Rectal smooth muscle tissue (tissue), 1 donor: ENCODE measurements around the gene LRP2.

ENCODE experiments used
- H3K27ac ChIP-seq: one replicate; pipeline ENCODE4 v1.7.0; 2013; ENCODE audit warnings: low read depth, low read length, inconsistent platforms
- H3K27me3 ChIP-seq: one replicate; pipeline ENCODE4 v1.7.0; 2013; ENCODE audit warnings: low read length; ENCODE audit not compliant: control insufficient read depth, insufficient read depth
- H3K36me3 ChIP-seq: one replicate; pipeline ENCODE4 v1.7.0; 2013; ENCODE audit warnings: low read length; ENCODE audit not compliant: control insufficient read depth, insufficient read depth
- H3K4me1 ChIP-seq: one replicate; pipeline ENCODE4 v1.7.0; 2013; ENCODE audit warnings: low read length; ENCODE audit not compliant: control insufficient read depth, insufficient read depth
- H3K4me3 ChIP-seq: one replicate; pipeline ENCODE4 v1.7.0; 2013; ENCODE audit warnings: low read length
- H3K9ac ChIP-seq: one replicate; pipeline ENCODE4 v1.7.0; 2013; ENCODE audit warnings: low read length

The LRP2 gene

DNA sequence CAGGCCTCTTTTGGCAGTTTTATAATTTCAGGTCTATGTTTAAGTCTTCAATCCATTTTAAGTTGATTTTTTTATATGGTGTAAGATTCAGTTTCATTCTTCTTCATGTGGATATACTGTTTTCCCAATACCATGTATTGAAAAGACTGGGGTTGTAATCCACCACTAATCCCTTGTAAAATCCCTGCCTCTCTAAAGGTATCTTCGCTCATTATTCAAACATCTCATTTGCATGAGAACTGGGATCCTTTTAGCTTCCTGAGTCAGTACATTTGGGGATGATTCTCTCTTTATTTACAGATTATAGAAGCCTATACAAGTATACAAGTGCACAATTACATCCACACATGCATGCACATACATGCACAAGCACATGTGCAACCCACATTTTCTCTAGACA lies 267.7 kb downstream of the LRP2 start:
- H3K4me3 ChIP-seq, result no peak overlapping the region
- H3K9ac ChIP-seq, result no peak overlapping the region
- no peaks in the 10 kb centered on the region for H3K4me1 ChIP-seq
- H3K27ac ChIP-seq, result no peak overlapping the region
- no peaks in the 10 kb centered on the region for H3K36me3 ChIP-seq
- no peaks in the 10 kb centered on the region for H3K27me3 ChIP-seq

DNA sequence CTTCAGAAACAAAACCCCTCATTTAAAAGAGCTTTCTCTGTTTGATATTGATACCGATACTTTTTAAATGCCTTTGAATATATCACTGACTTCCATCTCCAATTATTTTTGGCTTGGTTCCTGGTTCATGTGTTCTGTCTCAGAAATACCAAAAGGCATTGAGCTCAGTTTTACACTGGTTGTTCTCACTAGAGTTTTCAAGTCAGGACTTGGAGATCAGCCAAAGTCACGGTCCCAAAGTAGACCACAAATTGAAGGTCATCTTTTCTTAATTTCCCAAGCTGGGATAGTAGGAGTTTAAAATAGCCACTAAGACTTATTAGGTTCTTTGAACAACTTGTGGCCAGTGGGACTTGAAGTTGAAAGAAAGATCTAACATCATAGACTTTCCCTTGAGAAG lies 268.8 kb downstream of the LRP2 start:
- Histone ChIP-seq H3K27me3 (no peaks in the 10 kb centered on the region), H3K36me3 (no peaks in the 10 kb centered on the region), H3K4me3 (no peak overlapping the region), H3K4me1 (no peaks in the 10 kb centered on the region), H3K9ac (no peak overlapping the region), H3K27ac (no peak overlapping the region)

DNA sequence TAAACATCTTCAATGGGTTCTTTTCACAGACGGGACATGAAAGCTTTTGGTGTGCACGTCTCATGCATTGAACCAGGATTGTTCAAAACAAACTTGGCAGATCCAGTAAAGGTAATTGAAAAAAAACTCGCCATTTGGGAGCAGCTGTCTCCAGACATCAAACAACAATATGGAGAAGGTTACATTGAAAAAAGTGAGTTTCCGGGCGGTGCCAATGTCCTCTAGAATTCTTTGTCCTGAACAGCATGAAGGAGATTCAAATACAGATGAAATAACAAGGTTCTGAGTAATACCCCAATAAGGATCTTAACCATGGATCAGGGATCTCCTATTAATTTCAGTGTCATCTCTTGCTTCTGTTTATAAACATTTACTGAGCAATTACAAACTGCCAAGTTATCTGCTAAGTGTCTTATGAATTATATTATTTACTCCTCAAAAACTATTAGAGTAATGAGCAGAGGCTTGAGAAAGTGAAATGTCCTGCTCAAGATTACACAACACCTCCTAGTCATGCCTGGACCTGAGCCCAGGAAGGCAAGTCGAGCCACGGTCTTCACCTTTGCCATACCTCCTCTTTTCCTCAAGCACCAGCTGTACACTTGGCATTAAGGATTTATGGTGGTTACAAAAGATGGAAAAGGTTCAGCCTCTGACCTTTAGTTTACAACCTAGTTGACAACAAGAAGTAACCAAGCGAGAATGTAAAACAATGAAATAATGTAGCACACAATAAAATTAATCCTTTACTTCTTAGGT lies 270.4 kb downstream of the LRP2 start:
- H3K27ac ChIP-seq, result peak overlapping the region; percentile 17
- no peaks in the 10 kb centered on the region for H3K27me3 ChIP-seq
- no peaks in the 10 kb centered on the region for H3K4me1 ChIP-seq
- H3K4me3 ChIP-seq, result no peak overlapping the region
- H3K36me3 ChIP-seq, result no peaks in the 10 kb centered on the region
- no peak overlapping the region for H3K9ac ChIP-seq

DNA sequence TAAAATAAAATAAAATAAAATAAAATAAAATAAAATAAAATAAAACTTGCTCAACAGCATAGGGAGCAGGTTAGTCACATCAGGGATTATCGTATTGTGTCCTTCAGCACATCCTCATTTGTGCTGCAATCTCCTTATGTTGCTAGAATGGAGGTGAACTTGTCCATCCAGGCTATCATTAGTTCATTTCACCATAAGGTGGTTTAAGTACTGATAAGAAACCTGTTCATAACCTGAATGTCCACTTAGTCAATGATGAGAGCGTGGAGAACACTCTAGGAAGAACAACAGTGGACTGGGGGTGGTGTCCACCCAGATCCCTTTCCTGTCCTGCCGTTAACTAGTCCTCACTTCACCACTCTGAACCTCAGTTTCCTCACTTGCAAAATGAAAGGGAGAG lies 271.1 kb downstream of the LRP2 start:
- Histone ChIP-seq H3K27ac (no peak overlapping the region), H3K4me1 (no peaks in the 10 kb centered on the region), H3K36me3 (no peaks in the 10 kb centered on the region), H3K4me3 (no peak overlapping the region), H3K27me3 (no peaks in the 10 kb centered on the region), H3K9ac (no peak overlapping the region)

- no peaks in the 10 kb centered on the region for H3K27me3 ChIP-seq
- no peak overlapping the region for H3K27ac ChIP-seq
- no peaks in the 10 kb centered on the region for H3K4me1 ChIP-seq
- H3K36me3 ChIP-seq, result no peaks in the 10 kb centered on the region
- no peak overlapping the region for H3K4me3 ChIP-seq
- H3K9ac ChIP-seq, result no peak overlapping the region
These were observed 272.1 kb downstream of the LRP2 start for GRCh38 chr2:169090133-169090820.

GRCh38 chr2:169089182-169089581 lies 273.2 kb downstream of the LRP2 start:
- H3K9ac ChIP-seq, result no peak overlapping the region
- no peaks in the 10 kb centered on the region for H3K27me3 ChIP-seq
- H3K36me3 ChIP-seq, result no peaks in the 10 kb centered on the region
- no peak overlapping the region for H3K27ac ChIP-seq
- no peaks in the 10 kb centered on the region for H3K4me1 ChIP-seq
- H3K4me3 ChIP-seq, result no peak overlapping the region

DNA sequence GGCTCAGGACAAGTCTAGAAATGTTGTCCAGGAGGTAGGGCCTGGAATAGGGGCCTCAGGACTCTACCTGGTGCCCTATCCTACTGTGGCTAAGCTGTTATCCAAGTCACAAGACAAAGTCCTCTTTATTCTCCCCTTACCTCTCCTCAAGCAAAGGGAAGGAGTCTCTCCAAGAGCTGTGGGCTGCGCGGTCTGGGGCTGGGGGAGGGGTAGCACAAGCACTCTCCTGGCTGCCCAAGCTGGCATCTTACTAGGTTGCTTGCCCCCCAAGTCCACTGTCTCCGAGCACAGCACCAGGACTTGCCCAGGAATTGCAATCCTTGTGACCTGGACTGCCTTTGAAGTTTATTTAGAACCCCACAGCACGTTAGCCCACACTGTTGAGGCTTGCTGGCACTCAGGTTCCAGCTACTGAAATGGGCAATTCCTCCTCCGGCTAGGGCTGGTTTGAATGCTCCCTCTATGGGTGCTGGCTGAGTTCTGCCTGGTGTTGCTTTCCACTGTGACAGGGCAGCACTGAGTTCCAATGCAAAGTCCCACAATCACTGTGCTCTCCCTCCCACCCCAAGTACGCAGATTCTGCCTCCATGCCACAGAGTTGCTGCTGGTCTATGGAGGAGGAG lies 274.5 kb downstream of the LRP2 start:
- Histone ChIP-seq H3K27ac (no peak overlapping the region), H3K36me3 (no peaks in the 10 kb centered on the region), H3K4me1 (no peaks in the 10 kb centered on the region), H3K9ac (no peak overlapping the region), H3K4me3 (no peak overlapping the region), H3K27me3 (no peaks in the 10 kb centered on the region)

GRCh38 chr2:169086893-169087467 lies 275.4 kb downstream of the LRP2 start:
- H3K27me3 ChIP-seq, result no peaks in the 10 kb centered on the region
- H3K27ac ChIP-seq, result no peak overlapping the region
- H3K36me3 ChIP-seq, result no peaks in the 10 kb centered on the region
- no peak overlapping the region for H3K4me3 ChIP-seq
- no peak overlapping the region for H3K9ac ChIP-seq
- H3K4me1 ChIP-seq, result no peaks in the 10 kb centered on the region

GRCh38 chr2:169082995-169083394 lies 279.3 kb downstream of the LRP2 start:
- no peak overlapping the region for H3K9ac ChIP-seq

DNA sequence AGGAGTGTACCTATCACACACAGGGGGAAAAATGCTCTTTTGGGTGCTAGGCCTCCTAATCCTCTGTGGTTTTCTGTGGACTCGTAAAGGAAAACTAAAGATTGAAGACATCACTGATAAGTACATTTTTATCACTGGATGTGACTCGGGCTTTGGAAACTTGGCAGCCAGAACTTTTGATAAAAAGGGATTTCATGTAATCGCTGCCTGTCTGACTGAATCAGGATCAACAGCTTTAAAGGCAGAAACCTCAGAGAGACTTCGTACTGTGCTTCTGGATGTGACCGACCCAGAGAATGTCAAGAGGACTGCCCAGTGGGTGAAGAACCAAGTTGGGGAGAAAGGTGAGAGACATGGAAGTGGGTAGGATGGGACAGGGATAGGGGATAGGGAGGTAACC lies 280.8 kb downstream of the LRP2 start:
- Histone ChIP-seq H3K27me3 (no peaks in the 10 kb centered on the region), H3K36me3 (no peaks in the 10 kb centered on the region), H3K27ac (no peak overlapping the region), H3K9ac (no peak overlapping the region), H3K4me1 (no peaks in the 10 kb centered on the region), H3K4me3 (no peak overlapping the region)

More at GRCh38 chr2:169082995-169083394, 279.3 kb downstream of the LRP2 start:
- Histone ChIP-seq H3K36me3 (no peaks in the 10 kb centered on the region), H3K4me3 (no peak overlapping the region), H3K4me1 (no peaks in the 10 kb centered on the region), H3K27me3 (no peaks in the 10 kb centered on the region), H3K27ac (no peak overlapping the region)

- H3K9ac ChIP-seq, result no peak overlapping the region
- no peaks in the 10 kb centered on the region for H3K27me3 ChIP-seq
- H3K36me3 ChIP-seq, result no peaks in the 10 kb centered on the region
- H3K4me3 ChIP-seq, result no peak overlapping the region
- H3K27ac ChIP-seq, result no peak overlapping the region
- H3K4me1 ChIP-seq, result no peaks in the 10 kb centered on the region
These were observed 281.9 kb downstream of the LRP2 start for GRCh38 chr2:169080250-169081069.
